HepG2 (cell line): Measurements from ENCODE around the gene ENTREP3. TPM values are rescaled to one million over a fixed set of nuclear protein-coding genes. Genes with fewer than 3 reads are reported as not detected.

Experiments
- ATAC-seq: fragments of 200-7000 bp; cut with Tn5 transposase; 3 replicates; pipeline ENCODE4 v1.9.1; 2020; ENCODE audit warnings: mild to moderate bottlenecking, moderate library complexity
- BruUV-seq: library from RNA; stranded (reverse); fragments of 400-500 nt; replicated peaks from 2 replicates; lab custom pipeline; 2021; lab: Mats Ljungman, UMichigan
- CTCF ChIA-PET: fragments of 300-600 bp; formaldehyde crosslinking; extraction: SDS; loops from one replicate; lab custom pipeline; 2021; ENCODE audit warnings: low total read pairs, inconsistent platforms, low intra/inter-chr PET ratio; lab: Yijun Ruan, JAX
- POLR2A ChIA-PET: fragments of 350-600 bp; sonication (Branson Sonifier 250); formaldehyde crosslinking; loops from one replicate; lab custom pipeline; 2020; ENCODE audit warnings: antibody characterized with exemption, inconsistent platforms; lab: Yijun Ruan, JAX
- DNase-seq: peaks from one replicate; pipeline ENCODE4 v3.0.0-alpha.2; 2015; ENCODE audit warnings: low spot score
- FAIRE-seq: peaks from 3 replicates; lab custom pipeline; 2011; peaks lifted over from hg19 to GRCh38; lab: Jason Lieb, UNC
- H2AFZ ChIP-seq: one replicate; pipeline ENCODE4 v1.6.1; 2011; ENCODE audit warnings: low read length, inconsistent platforms
- H3K27ac ChIP-seq: fragments of 300-600 bp; 3 replicates; pipeline ENCODE4 v1.8.0; 2011; ENCODE audit warnings: mixed run types, mild to moderate bottlenecking, mixed read lengths, low read length, inconsistent platforms; ENCODE audit not compliant: insufficient read depth; ENCODE audit errors: extremely low read length
- H3K27me3 ChIP-seq, 2 experiments: fragments of 200-600 bp in 1 of 2; 2 replicates in 1 of 2; 3 replicates in 1 of 2; pipeline versions ENCODE4 v1.6.0 to v1.8.0; 2011; ENCODE audit warnings: low read length in 2 of 2, mild to moderate bottlenecking in 2 of 2, moderate library complexity in 2 of 2, inconsistent platforms in 1 of 2; ENCODE audit not compliant: insufficient read depth in 2 of 2, control insufficient read depth in 1 of 2
- H3K36me3 ChIP-seq, 2 experiments: fragments of 200-600 bp in 1 of 2; replicated peaks in 1 of 2; 2 replicates in 1 of 2; 3 replicates in 1 of 2; pipeline versions ENCODE4 v1.5.1 to v1.8.0; 2011; ENCODE audit warnings: low read length in 2 of 2, inconsistent platforms in 1 of 2; ENCODE audit not compliant: insufficient read depth in 2 of 2, control insufficient read depth in 1 of 2
- H3K4me1 ChIP-seq: 2 replicates; pipeline ENCODE4 v1.5.1; 2012; ENCODE audit warnings: low read length, inconsistent platforms; ENCODE audit not compliant: insufficient read depth
- H3K4me2 ChIP-seq: 2 replicates; pipeline ENCODE4 v1.6.0; 2011; ENCODE audit warnings: low read depth, low read length, inconsistent platforms
- H3K4me3 ChIP-seq, 3 experiments: fragments of 200-600 bp in 1 of 3; sonication (generic), shearing (Covaris generic) in 1 of 3; replicated peaks in 1 of 3; 2 replicates each; pipeline ENCODE4 v1.5.1; 2011 to 2016; ENCODE audit warnings: low read length in 3 of 3, inconsistent platforms in 2 of 3, low read depth in 2 of 3, mild to moderate bottlenecking in 2 of 3, control low read depth in 1 of 3, mixed read lengths in 1 of 3; ENCODE audit not compliant: insufficient read depth in 1 of 3
- H3K79me2 ChIP-seq: one replicate; pipeline ENCODE4 v1.6.1; 2011; ENCODE audit warnings: low read length, inconsistent platforms; ENCODE audit not compliant: insufficient read depth
- H3K9ac ChIP-seq: 2 replicates; pipeline ENCODE4 v1.6.0; 2011; ENCODE audit warnings: mild to moderate bottlenecking, low read depth, low read length, inconsistent platforms; ENCODE audit not compliant: insufficient read depth
- H3K9me3 ChIP-seq: 2 replicates; pipeline ENCODE4 v1.5.1; 2012; ENCODE audit warnings: mild to moderate bottlenecking, low read length
- H4K20me1 ChIP-seq: 2 replicates; pipeline ENCODE4 v1.6.0; 2011; ENCODE audit warnings: inconsistent platforms, mild to moderate bottlenecking, low read length, moderate library complexity; ENCODE audit not compliant: insufficient read depth
- CREM ChIP-seq, 2 experiments: sonication (generic) in 1 of 2; formaldehyde crosslinking in 1 of 2; IDR thresholded peaks; 2 replicates each; pipeline versions ENCODE4 v1.4.0 to v1.6.1; 2016 to 2020; ENCODE audit warnings: antibody characterized with exemption in 1 of 2, mild to moderate bottlenecking in 1 of 2, missing genetic modification reagents in 1 of 2
- EP300 ChIP-seq, 3 experiments: sonication (generic) in 1 of 3; formaldehyde crosslinking in 1 of 3; IDR thresholded peaks; 2 replicates each; pipeline versions ENCODE4 v1.5.1 to v1.6.1; 2011 to 2020; ENCODE audit warnings: low read depth in 2 of 3, low read length in 2 of 3, borderline replicate concordance in 1 of 3, improper control_type of control experiment in 1 of 3, mild to moderate bottlenecking in 1 of 3, missing genetic modification reagents in 1 of 3, moderate library complexity in 1 of 3
- GABPA ChIP-seq, 2 experiments: IDR thresholded peaks; 2 replicates each; pipeline ENCODE4 v1.6.1; 2011 to 2016; ENCODE audit warnings: low read depth in 2 of 2, low read length in 1 of 2, missing biosample characterization in 1 of 2, missing genetic modification characterization in 1 of 2
- NR2C2 ChIP-seq: sonication (generic); formaldehyde crosslinking; IDR thresholded peaks from 2 replicates; pipeline ENCODE4 v1.4.0; 2020; ENCODE audit warnings: missing genetic modification reagents, mild to moderate bottlenecking, moderate library complexity, borderline replicate concordance
- PPARG ChIP-seq: conservative IDR thresholded peaks from 2 replicates; pipeline ENCODE4 v1.6.1; 2016; ENCODE audit warnings: missing biosample characterization, missing genetic modification reagents
- TBP ChIP-seq: sonication (generic); formaldehyde crosslinking; IDR thresholded peaks from 2 replicates; pipeline ENCODE4 v1.5.0; 2020; ENCODE audit warnings: missing genetic modification reagents
- TGIF2 ChIP-seq: IDR thresholded peaks from 2 replicates; pipeline ENCODE4 v1.6.1; 2016; ENCODE audit warnings: control low read depth, missing compliant biosample characterization
- U2AF2 ChIP-seq: fragments of 200-400 bp; formaldehyde crosslinking; IDR thresholded peaks from 2 replicates; pipeline ENCODE4 v1.6.1; 2017; ENCODE audit warnings: low read depth, mild to moderate bottlenecking, low read length
- ZBTB42 ChIP-seq: sonication (generic); formaldehyde crosslinking; IDR thresholded peaks from 2 replicates; pipeline ENCODE4 v1.5.0; 2020; ENCODE audit warnings: mild to moderate bottlenecking, missing genetic modification reagents
- ZMYM4 ChIP-seq: sonication (generic); formaldehyde crosslinking; IDR thresholded peaks from 2 replicates; pipeline ENCODE4 v1.8.1; 2023; ENCODE audit warnings: mild to moderate bottlenecking, missing genetic modification reagents
- ZNF12 ChIP-seq: sonication (generic); formaldehyde crosslinking; IDR thresholded peaks from 2 replicates; pipeline ENCODE4 v1.5.0; 2020; ENCODE audit warnings: missing genetic modification reagents
- ZNF232 ChIP-seq: sonication (generic); formaldehyde crosslinking; IDR thresholded peaks from 2 replicates; pipeline ENCODE4 v1.4.0; 2020; ENCODE audit warnings: missing genetic modification reagents, borderline replicate concordance
- ZNF607 ChIP-seq: sonication (generic); formaldehyde crosslinking; IDR thresholded peaks from 2 replicates; pipeline ENCODE4 v1.5.1; 2020; ENCODE audit warnings: missing genetic modification reagents, mild to moderate bottlenecking, borderline replicate concordance
- ZNF703 ChIP-seq: sonication (generic); formaldehyde crosslinking; IDR thresholded peaks from 2 replicates; pipeline ENCODE4 v1.5.1; 2020; ENCODE audit warnings: missing genetic modification reagents, mild to moderate bottlenecking, moderate library complexity, borderline replicate concordance
- ZSCAN29 ChIP-seq: sonication (generic); formaldehyde crosslinking; conservative IDR thresholded peaks from 2 replicates; pipeline ENCODE4 v1.4.0; 2020; ENCODE audit warnings: mild to moderate bottlenecking, missing genetic modification reagents
- WGBS: methylation state at CpG from one replicate; pipeline ENCODE4 v1.1.6; 2017; ENCODE audit warnings: low lambda C conversion rate; 5-methylcytosine and 5-hydroxymethylcytosine counted together
- in situ Hi-C: cut with HindIII; loops from 2 replicates; pipeline ENCODE4 v1.10.0; 2017; ENCODE audit warnings: low pct_unique_long_range_greater_than_20kb; ENCODE audit not compliant: extremely low pct_ligation_motif_present
- intact Hi-C: fragments of 100-400 bp; cut with micrococcal nuclease; formaldehyde crosslinking; loops from one replicate; pipeline ENCODE4 v1.10.0; 2022; ENCODE audit not compliant: unreplicated experiment
- polyA plus RNA-seq, 8 experiments: library from polyadenylated mRNA; depleted of rRNA in 3 of 8; stranded (reverse) in 7 of 8; unstranded in 1 of 8; fragments of >200 nt; fragmentation: Illumina TruSeq in 4 of 8; extraction: Trizol in 4 of 8; gene quantifications; 2 replicates each; pipeline versions ENCODE4 v1.2.1 to v1.2.3, GENCODE V29; 2011 to 2016; ENCODE audit warnings: low read depth in 4 of 8, missing spikeins in 1 of 8, mixed read lengths in 1 of 8; ENCODE audit not compliant: insufficient read depth in 1 of 8
- total RNA-seq, 5 experiments: library from RNA; depleted of rRNA; stranded (reverse); fragments of >200 nt; fragmentation: Illumina TruSeq; extraction: Trizol; gene quantifications; 2 replicates each; pipeline ENCODE4 v1.2.3, GENCODE V29; 2016; ENCODE audit warnings: low read depth in 1 of 5
- TF ChIP-seq, protein P1 (sequence below): conservative IDR thresholded peaks from 2 replicates; pipeline ENCODE4 v1.6.1; 2018; ENCODE audit warnings: missing genetic modification reagents
- TF ChIP-seq, protein P2 (sequence below): sonication (generic); formaldehyde crosslinking; IDR thresholded peaks from 2 replicates; pipeline ENCODE4 v1.4.0; 2020; ENCODE audit warnings: missing genetic modification reagents

The ENTREP3 gene
- total and polyA plus RNA-seq, 2 of the 13 experiments (the other 11 are each of a cell fraction or from before 2014, with no cell fraction given) = 4.1 to 9.9 TPM

DNA sequence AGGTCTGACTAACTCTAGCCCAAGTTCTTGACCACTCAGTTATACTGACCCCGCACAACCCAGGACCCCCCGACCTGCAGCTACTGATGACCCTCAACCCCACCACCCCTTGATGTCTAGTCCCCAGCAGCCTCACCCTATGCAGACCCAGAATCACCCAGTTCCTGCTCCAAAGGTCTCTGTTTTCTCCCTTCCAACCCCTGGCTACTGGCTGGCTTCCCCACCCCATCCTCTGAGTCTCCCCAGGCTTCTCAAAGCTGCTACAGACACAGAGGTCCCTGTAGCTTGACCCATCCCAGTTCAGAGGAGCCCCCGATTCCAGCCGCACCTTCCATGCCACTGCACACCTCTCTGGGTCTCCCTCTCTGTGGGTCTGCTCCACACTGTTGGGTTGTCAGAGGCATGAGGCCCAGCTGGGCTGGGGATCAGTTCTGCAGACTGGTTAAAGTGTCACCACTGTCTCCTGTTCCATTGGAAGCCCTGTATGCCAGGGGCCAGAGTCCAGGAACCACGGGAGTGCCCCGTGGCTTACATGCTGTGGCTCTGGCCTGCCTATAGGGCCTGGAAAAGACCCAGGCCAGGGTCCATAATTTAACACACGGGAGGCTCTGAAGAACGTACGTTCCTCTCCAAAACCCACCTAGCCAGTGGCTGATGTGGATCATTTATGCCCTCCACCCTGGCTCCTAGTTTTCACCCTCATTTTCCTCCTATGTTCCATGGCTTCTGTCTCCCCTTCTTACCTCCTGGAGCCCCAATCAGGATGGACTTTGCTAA, 45.5 kb upstream of the ENTREP3 start:
- peak; percentile 94 for ATAC-seq
- CTCF ChIA-PET = no interaction called here
- TF ChIP-seq U2AF2 = no peak
- TF ChIP-seq ZSCAN29 (CRISPR knock-in tag) = peak; percentile 87; the same call in 1 of the 2 replicates
- TF ChIP-seq, protein P1, sequence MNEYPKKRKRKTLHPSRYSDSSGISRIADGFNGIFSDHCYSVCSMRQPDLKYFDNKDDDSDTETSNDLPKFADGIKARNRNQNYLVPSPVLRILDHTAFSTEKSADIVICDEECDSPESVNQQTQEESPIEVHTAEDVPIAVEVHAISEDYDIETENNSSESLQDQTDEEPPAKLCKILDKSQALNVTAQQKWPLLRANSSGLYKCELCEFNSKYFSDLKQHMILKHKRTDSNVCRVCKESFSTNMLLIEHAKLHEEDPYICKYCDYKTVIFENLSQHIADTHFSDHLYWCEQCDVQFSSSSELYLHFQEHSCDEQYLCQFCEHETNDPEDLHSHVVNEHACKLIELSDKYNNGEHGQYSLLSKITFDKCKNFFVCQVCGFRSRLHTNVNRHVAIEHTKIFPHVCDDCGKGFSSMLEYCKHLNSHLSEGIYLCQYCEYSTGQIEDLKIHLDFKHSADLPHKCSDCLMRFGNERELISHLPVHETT = 0 out of 2 replicates have a peak, but pooled peaks have one; percentile 33
- TF ChIP-seq ZMYM4 (CRISPR knock-in tag) = peak; percentile 82
- peak; percentile 90 for TF ChIP-seq TGIF2 (CRISPR knock-in tag)
- TF ChIP-seq ZBTB42 (CRISPR knock-in tag) = no peak
- TF ChIP-seq NR2C2 = peak; percentile 51; the same call in 1 of the 2 replicates
- no peak for TF ChIP-seq TBP
- peak; percentile 86 for TF ChIP-seq PPARG (CRISPR knock-in tag)
- peak; percentile 94; the same call in 1 of the 2 replicates for TF ChIP-seq ZNF607
- 0 out of 2 replicates have a peak, but pooled peaks have one; percentile 54 for TF ChIP-seq ZNF12
- TF ChIP-seq GABPA (IDR thresholded peaks at IDR 0.05; ENCODE audit: low read depth, low read length) = no peak
- peak; percentile 29; the same call in 1 of the 2 replicates for TF ChIP-seq GABPA (CRISPR knock-in tag; IDR thresholded peaks at IDR 0.05; ENCODE audit: low read depth)
- TF ChIP-seq, protein P2, sequence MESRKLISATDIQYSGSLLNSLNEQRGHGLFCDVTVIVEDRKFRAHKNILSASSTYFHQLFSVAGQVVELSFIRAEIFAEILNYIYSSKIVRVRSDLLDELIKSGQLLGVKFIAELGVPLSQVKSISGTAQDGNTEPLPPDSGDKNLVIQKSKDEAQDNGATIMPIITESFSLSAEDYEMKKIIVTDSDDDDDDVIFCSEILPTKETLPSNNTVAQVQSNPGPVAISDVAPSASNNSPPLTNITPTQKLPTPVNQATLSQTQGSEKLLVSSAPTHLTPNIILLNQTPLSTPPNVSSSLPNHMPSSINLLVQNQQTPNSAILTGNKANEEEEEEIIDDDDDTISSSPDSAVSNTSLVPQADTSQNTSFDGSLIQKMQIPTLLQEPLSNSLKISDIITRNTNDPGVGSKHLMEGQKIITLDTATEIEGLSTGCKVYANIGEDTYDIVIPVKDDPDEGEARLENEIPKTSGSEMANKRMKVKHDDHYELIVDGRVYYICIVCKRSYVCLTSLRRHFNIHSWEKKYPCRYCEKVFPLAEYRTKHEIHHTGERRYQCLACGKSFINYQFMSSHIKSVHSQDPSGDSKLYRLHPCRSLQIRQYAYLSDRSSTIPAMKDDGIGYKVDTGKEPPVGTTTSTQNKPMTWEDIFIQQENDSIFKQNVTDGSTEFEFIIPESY (CRISPR knock-in tag) = 0 out of 2 replicates have a peak, but pooled peaks have one; percentile 7
- TF ChIP-seq CREM (IDR thresholded peaks at IDR 0.05) = peak; percentile 57; the same call in 1 of the 2 replicates
- TF ChIP-seq CREM (CRISPR knock-in tag; IDR thresholded peaks at IDR 0.05) = no peak
- peak; percentile 34; the same call in 1 of the 2 replicates for TF ChIP-seq ZNF703 (CRISPR knock-in tag)
- peak; percentile 95 for TF ChIP-seq ZNF232 (CRISPR knock-in tag)
- peak in 1 of 2 experiments; percentile 70; a peak in 2 of 4 replicates for TF ChIP-seq EP300 (IDR thresholded peaks at IDR 0.05; ENCODE audit: low read depth in 2 of 2, low read length in 2 of 2)
- TF ChIP-seq EP300 (CRISPR knock-in tag; IDR thresholded peaks at IDR 0.05; ENCODE audit: borderline replicate concordance) = peak; percentile 63

More for the DNA sequence above, 45.5 kb upstream of the ENTREP3 start:
- Histone ChIP-seq H3K79me2 (peaks cover 11% of the 10 kb centered on the region), H3K36me3 (no peaks in the 10 kb centered on the region; a peak in 1 of 5 replicates), H3K9ac (peak overlapping the region; percentile 77), H4K20me1 (no peaks in the 10 kb centered on the region), H3K4me3 (peak overlapping the region; percentile 28 to 69 (median 44); a peak in 5 of 6 replicates), H3K9me3 (no peaks in the 10 kb centered on the region), H3K27me3 (no peaks in the 10 kb centered on the region; a peak in 1 of 5 replicates), H3K4me2 (peak overlapping the region; percentile 89), H2AFZ (peak overlapping the region; percentile 61), H3K27ac (peak overlapping the region; percentile 95), H3K4me1 (peaks cover 74% of the 10 kb centered on the region)
- whole genome bisulfite sequencing = 2% methylated on average over 7 of the region's 9 CpGs
- in situ Hi-C loops (loop anchor here (10.0 kb wide), 1 partner anchor 46 kb away; the partner anchor contains the start of gene ENTREP3), intact Hi-C loops (loop anchor here (10.0 kb wide), 1 partner anchor 96 kb away; the partner anchor contains the start of genes MTX1 and THBS3)
- FAIRE-seq (peak; percentile 79), DNase-seq (peak; percentile 77)
- POLR2A ChIA-PET = interaction anchor here (0.7 to 2.9 kb wide), 8 partner anchors 9 to 46 kb away, joined by 3 to 17 read pairs (median 3); partner anchors contain the start of genes CLK2, ENTREP3 and SCAMP3
- no TSS peak for BruUV-seq
